ENCODE measurements around the gene RPL11.

The RPL11 gene

DNA sequence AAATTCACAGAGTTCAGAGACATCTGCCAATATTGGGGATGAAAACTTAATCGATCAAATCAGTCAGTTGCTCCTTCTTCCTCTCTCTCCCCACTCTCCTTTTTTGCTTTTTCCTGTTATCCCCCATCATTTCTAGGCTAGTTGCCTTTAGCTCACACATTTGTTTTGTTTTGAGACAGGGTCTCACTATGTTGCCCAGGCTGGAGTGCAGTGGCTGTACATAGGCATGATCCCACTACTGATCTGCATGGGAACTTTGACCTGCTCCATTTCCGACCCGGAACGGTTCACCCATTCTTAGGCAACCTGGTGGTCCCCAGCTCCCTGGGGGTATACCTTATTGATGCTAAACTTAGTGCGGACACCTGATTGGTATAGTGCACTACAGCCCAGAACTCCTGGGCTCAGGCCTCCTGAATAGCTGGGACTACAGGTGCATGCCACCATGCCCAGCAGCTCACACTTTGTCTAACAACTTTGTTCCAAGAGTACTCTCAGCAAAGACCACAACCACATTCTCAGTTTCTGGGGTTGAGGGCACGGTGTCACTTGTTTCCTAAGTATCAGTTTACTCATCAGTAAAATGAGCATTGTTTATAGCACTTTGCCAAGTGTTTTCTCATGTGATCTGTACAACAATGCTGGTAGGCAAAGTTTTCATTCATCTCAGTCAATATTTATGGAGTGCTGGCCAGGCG is 45.0 kb downstream of the RPL11 start:
- no peak for DNase-seq

- no peak for DNase-seq
Observed at GRCh38 chr1:23741609-23742008, 50.0 kb downstream of the RPL11 start.

- DNase-seq, result no peak
Observed at GRCh38 chr1:23742670-23743286, 51.2 kb downstream of the RPL11 start.

GRCh38 chr1:23743287-23744152 is 51.9 kb downstream of the RPL11 start, which contains the start of gene ELOA:
Gene ELOA, plus strand, starts transcription at chr1:23743471. Its CDS starts 33 bp downstream, at chr1:23743504.
- peak; percentile 89 for DNase-seq

DNA sequence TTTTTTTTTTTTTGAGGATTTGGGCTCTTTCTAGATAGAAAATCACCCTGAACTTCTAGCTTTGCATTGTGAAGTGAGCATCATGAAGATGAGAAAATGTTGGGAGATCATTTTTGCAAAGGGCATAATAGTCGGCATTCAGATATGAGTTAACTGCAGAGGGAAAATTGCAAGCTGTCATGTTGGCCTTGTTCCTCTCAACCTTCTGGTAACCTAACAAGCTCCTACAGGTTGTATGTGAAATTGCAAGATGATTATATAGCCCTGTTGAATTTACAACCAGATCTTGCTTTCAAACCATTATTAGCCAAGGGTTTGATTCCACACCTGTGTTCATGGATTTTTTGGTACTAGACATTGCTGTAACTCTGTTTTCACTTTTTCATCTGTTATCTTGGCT is 53.9 kb downstream of the RPL11 start:
- DNase-seq, result no peak
